Kidney (tissue), 14 donors: Measurements from ENCODE around the gene RAB23. TPM values are rescaled to one million over a fixed set of nuclear protein-coding genes. Genes with fewer than 3 reads are reported as not detected.

Source experiments
- DNase-seq, 5 donors: peaks; one replicate each; pipeline ENCODE4 v3.0.0-alpha.2; 2013 to 2020
- FAIRE-seq: peaks from 2 replicates; lab custom pipeline; 2012; peaks lifted over from hg19 to GRCh38; lab: Jason Lieb, UNC
- H3K27ac ChIP-seq, 2 donors: one replicate each; pipeline ENCODE4 v1.7.0; 2013; ENCODE audit warnings: low read depth in 2 of 2, low read length in 2 of 2, inconsistent platforms in 1 of 2
- H3K27me3 ChIP-seq: one replicate; pipeline ENCODE4 v1.7.1; 2013; ENCODE audit warnings: low read length, inconsistent platforms; ENCODE audit not compliant: control insufficient read depth, insufficient read depth
- H3K36me3 ChIP-seq, 3 donors: one replicate each; pipeline versions ENCODE4 v1.7.0 to v1.7.1; 2013; ENCODE audit warnings: low read length in 3 of 3, control low read depth in 1 of 3, inconsistent platforms in 1 of 3; ENCODE audit not compliant: insufficient read depth in 3 of 3, control insufficient read depth in 2 of 3
- H3K4me1 ChIP-seq, 3 donors: one replicate each; pipeline versions ENCODE4 v1.7.0 to v1.7.1; 2013; ENCODE audit warnings: low read length in 3 of 3, inconsistent platforms in 1 of 3, low read depth in 1 of 3; ENCODE audit not compliant: control insufficient read depth in 2 of 3, insufficient read depth in 2 of 3
- H3K4me3 ChIP-seq, 3 donors: one replicate each; pipeline versions ENCODE4 v1.7.0 to v1.8.1; 2013; ENCODE audit warnings: low read length in 3 of 3, control low read depth in 1 of 3, inconsistent platforms in 1 of 3
- H3K9ac ChIP-seq, 3 donors: one replicate each; pipeline versions ENCODE4 v1.7.0 to v1.7.1; 2013; ENCODE audit warnings: low read length in 3 of 3, control low read depth in 1 of 3, inconsistent platforms in 1 of 3
- H3K9me3 ChIP-seq, 3 donors: one replicate each; pipeline versions ENCODE4 v1.7.0 to v1.7.1; 2013; ENCODE audit warnings: low read length in 3 of 3, control low read depth in 1 of 3, inconsistent platforms in 1 of 3; ENCODE audit not compliant: control insufficient read depth in 2 of 3, insufficient read depth in 1 of 3
- intact Hi-C: fragments of 100-400 bp; cut with DNase I; formaldehyde crosslinking; loops from one replicate; pipeline ENCODE4 v1.11.1; 2022
- polyA plus RNA-seq: library from polyadenylated mRNA; stranded (reverse); fragments of 350-450 nt; fragmentation: Illumina TruSeq; extraction: RNeasy Lipid Tissue Mini Kit (QIAGEN cat#74804); gene quantifications from one replicate; pipeline ENCODE4 v1.2.3, GENCODE V29; 2014; ENCODE audit warnings: low read depth, low replicate concordance; ENCODE audit not compliant: insufficient read depth
- total RNA-seq: library from RNA; stranded (reverse); fragmentation: NEBNext Ultra II Directional; extraction: Animal tissue kit (Norgen Biotek cat#: 25700); gene quantifications from one replicate; pipeline ENCODE4 v1.2.1, GENCODE V29; 2021
- TF ChIP-seq, protein P1 (sequence below): IDR thresholded peaks from 3 replicates; pipeline ENCODE4 v1.5.1; 2012; ENCODE audit warnings: mild to moderate bottlenecking, moderate library complexity, borderline replicate concordance; ENCODE audit not compliant: insufficient read depth; ENCODE audit errors: extremely low read depth
- donor health status: control.
- donor health status: control.
- donor health status: control.
- donor health status: control.
- donor health status: control.
- donor health status: DM: yes; HTN: yes; CAD: no.
- donor health status: Normal renal cell carcinoma (clear cell type).

The RAB23 gene
- total and polyA plus RNA-seq, 2 donors from 2014 or later: 6.0 to 8.0 TPM

GRCh38 chr6:57221191-57221935, 744 bp downstream of the RAB23 start:
- TF ChIP-seq, protein P1, sequence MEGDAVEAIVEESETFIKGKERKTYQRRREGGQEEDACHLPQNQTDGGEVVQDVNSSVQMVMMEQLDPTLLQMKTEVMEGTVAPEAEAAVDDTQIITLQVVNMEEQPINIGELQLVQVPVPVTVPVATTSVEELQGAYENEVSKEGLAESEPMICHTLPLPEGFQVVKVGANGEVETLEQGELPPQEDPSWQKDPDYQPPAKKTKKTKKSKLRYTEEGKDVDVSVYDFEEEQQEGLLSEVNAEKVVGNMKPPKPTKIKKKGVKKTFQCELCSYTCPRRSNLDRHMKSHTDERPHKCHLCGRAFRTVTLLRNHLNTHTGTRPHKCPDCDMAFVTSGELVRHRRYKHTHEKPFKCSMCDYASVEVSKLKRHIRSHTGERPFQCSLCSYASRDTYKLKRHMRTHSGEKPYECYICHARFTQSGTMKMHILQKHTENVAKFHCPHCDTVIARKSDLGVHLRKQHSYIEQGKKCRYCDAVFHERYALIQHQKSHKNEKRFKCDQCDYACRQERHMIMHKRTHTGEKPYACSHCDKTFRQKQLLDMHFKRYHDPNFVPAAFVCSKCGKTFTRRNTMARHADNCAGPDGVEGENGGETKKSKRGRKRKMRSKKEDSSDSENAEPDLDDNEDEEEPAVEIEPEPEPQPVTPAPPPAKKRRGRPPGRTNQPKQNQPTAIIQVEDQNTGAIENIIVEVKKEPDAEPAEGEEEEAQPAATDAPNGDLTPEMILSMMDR: peak; percentile 30
- no peak for FAIRE-seq

GRCh38 chr6:57220083-57220703, 1.9 kb downstream of the RAB23 start:
- Histone ChIP-seq H3K27me3 (no peaks in the 10 kb centered on the region), H3K4me3 (no peak overlapping the region), H3K4me1 (peaks cover 0 to 5% (median 0%) of the 10 kb centered on the region in 3 donors), H3K9me3 (no peaks in the 10 kb centered on the region), H3K36me3 (no peaks in the 10 kb centered on the region), H3K9ac (no peak overlapping the region), H3K27ac (no peak overlapping the region)
- TF ChIP-seq, protein P1: no peak
- intact Hi-C loops: no loop called here
- FAIRE-seq (no peak), DNase-seq (no peak)

More at GRCh38 chr6:57221191-57221935, 744 bp downstream of the RAB23 start:
- peak overlapping the region; percentile 13 to 79 for H3K27ac ChIP-seq
- no peaks in the 10 kb centered on the region for H3K36me3 ChIP-seq
- H3K9me3 ChIP-seq: no peaks in the 10 kb centered on the region
- H3K4me3 ChIP-seq: peak overlapping the region; percentile 93 to 95 (median 94)
- no peaks in the 10 kb centered on the region for H3K27me3 ChIP-seq
- intact Hi-C loops: no loop called here
- DNase-seq: peak; percentile 83 to 90 (median 89)
- peak overlapping the region; percentile 58 to 90 (median 78) for H3K9ac ChIP-seq
- H3K4me1 ChIP-seq: peaks cover 0 to 5% (median 0%) of the 10 kb centered on the region in 3 donors

DNA sequence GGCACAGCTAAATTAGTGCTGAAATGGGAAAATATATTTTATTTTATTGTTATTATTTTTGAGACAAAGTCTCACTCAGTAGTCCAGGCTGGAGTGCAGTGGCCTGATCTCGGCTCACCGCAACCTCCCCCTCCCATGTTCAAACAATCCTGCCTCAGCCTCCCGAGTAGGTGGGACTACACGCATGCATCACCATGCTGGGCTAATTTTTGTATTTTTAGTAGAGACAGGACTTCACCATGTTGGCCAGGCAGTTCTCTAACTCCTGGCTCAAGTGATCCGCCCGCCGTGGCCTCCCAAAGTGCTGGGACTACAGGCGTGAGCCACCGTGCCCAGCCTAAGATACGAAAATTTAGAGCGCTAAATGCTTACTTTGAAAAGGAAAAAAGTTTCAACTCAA, 4.8 kb downstream of the RAB23 start:
- no peaks in the 10 kb centered on the region for H3K27me3 ChIP-seq
- H3K9me3 ChIP-seq: no peaks in the 10 kb centered on the region
- intact Hi-C loops: no loop called here
- no peaks in the 10 kb centered on the region for H3K36me3 ChIP-seq
- no peaks in the 10 kb centered on the region for H3K4me1 ChIP-seq
- FAIRE-seq (no peak), DNase-seq (no peak)
- no peak overlapping the region for H3K27ac ChIP-seq
- no peak overlapping the region for H3K4me3 ChIP-seq
- TF ChIP-seq, protein P1: no peak
- no peak overlapping the region for H3K9ac ChIP-seq
